PC-3 (cell line): ENCODE data around the gene SHROOM2. TPM values are rescaled to one million over a fixed set of nuclear protein-coding genes. Genes with fewer than 3 reads are reported as not detected.

ENCODE experiments used
- ATAC-seq: fragments of 200-7000 bp; cut with Tn5 transposase; 2 replicates; pipeline ENCODE4 v1.9.1; 2020; ENCODE audit warnings: mild to moderate bottlenecking, moderate library complexity
- BruUV-seq: library from RNA; stranded (reverse); fragments of 400-500 nt; replicated peaks from 2 replicates; lab custom pipeline; 2021; lab: Mats Ljungman, UMichigan
- CTCF ChIA-PET: fragments of 300-600 bp; sonication (Branson Sonifier 250); formaldehyde crosslinking; loops from one replicate; lab custom pipeline; 2022; ENCODE audit warnings: antibody characterized with exemption; lab: Charles Lee
- POLR2A ChIA-PET: fragments of 300-600 bp; sonication (Branson Sonifier 250); formaldehyde crosslinking; loops from one replicate; lab custom pipeline; 2022; ENCODE audit warnings: antibody characterized with exemption; ENCODE audit not compliant: unreplicated experiment; lab: Charles Lee
- DNase-seq: peaks from one replicate; pipeline ENCODE4 v3.0.0-alpha.2; 2015
- H2AFZ ChIP-seq: fragments of 300-600 bp; sonication (generic); 2 replicates; pipeline ENCODE4 v1.6.0; 2016; ENCODE audit warnings: antibody characterized with exemption, low read length
- H3F3A ChIP-seq: fragments of 300-600 bp; sonication (generic); one replicate; pipeline ENCODE4 v1.6.0; 2017; ENCODE audit warnings: antibody characterized with exemption, low read length, control low read depth, mild to moderate bottlenecking; ENCODE audit not compliant: unreplicated experiment
- H3K27ac ChIP-seq: fragments of 300-600 bp; sonication (generic); 2 replicates; pipeline ENCODE4 v1.5.1; 2016; ENCODE audit warnings: mild to moderate bottlenecking, low read length
- H3K27me3 ChIP-seq: fragments of 300-600 bp; sonication (generic); 2 replicates; pipeline ENCODE4 v1.6.1; 2016; ENCODE audit warnings: low read length, mixed read lengths
- H3K36me3 ChIP-seq: fragments of 300-600 bp; sonication (generic); 2 replicates; pipeline ENCODE4 v1.6.1; 2016; ENCODE audit warnings: low read depth, mixed run types, low read length, mixed read lengths
- H3K4me1 ChIP-seq: fragments of 300-600 bp; sonication (generic); 2 replicates; pipeline ENCODE4 v1.5.1; 2016; ENCODE audit warnings: low read length; ENCODE audit not compliant: insufficient read depth
- H3K4me2 ChIP-seq: fragments of 300-600 bp; sonication (generic); 2 replicates; pipeline ENCODE4 v1.6.0; 2016; ENCODE audit warnings: low read length
- H3K4me3 ChIP-seq: fragments of 300-600 bp; sonication (generic); 2 replicates; pipeline ENCODE4 v1.5.1; 2016; ENCODE audit warnings: mild to moderate bottlenecking, low read length, mixed read lengths
- H3K79me2 ChIP-seq: fragments of 300-600 bp; sonication (generic); 2 replicates; pipeline ENCODE4 v1.6.1; 2017; ENCODE audit warnings: low read length, mixed read lengths
- H3K9ac ChIP-seq: fragments of 300-600 bp; sonication (generic); 2 replicates; pipeline ENCODE4 v1.6.0; 2016; ENCODE audit warnings: mild to moderate bottlenecking, low read length
- H3K9me2 ChIP-seq: fragments of 300-600 bp; sonication (generic); replicated peaks from 2 replicates; pipeline ENCODE4 v1.6.1; 2016; ENCODE audit warnings: mixed run types, low read length, mixed read lengths
- H3K9me3 ChIP-seq: fragments of 300-600 bp; sonication (generic); 2 replicates; pipeline ENCODE4 v1.6.1; 2016; ENCODE audit warnings: low read length, mixed read lengths
- H4K20me1 ChIP-seq: fragments of 300-600 bp; sonication (generic); 2 replicates; pipeline ENCODE4 v1.6.1; 2016; ENCODE audit warnings: low read length, mixed read lengths
- EZH2 ChIP-seq: fragments of 300-600 bp; sonication (generic); IDR thresholded peaks from one replicate; pipeline ENCODE4 v1.6.1; 2017; ENCODE audit warnings: antibody characterized with exemption, mild to moderate bottlenecking, low read length; ENCODE audit not compliant: unreplicated experiment
- EZH2phosphoT487 ChIP-seq: fragments of 300-600 bp; sonication (generic); IDR thresholded peaks from 2 replicates; pipeline ENCODE4 v1.6.1; 2018; ENCODE audit warnings: mild to moderate bottlenecking, antibody characterized with exemption, low read length, borderline replicate concordance
- intact Hi-C: fragments of 100-400 bp; cut with micrococcal nuclease; formaldehyde crosslinking; loops from 2 replicates; pipeline ENCODE4 v1.9.0; 2023
- total RNA-seq: library from RNA; depleted of rRNA; stranded (reverse); fragments of >200 nt; gene quantifications from 2 replicates; pipeline ENCODE4 v1.2.3, GENCODE V29; 2014
- TF ChIP-seq, protein P1 (sequence below): fragments of 300-600 bp; sonication (generic); conservative IDR thresholded peaks from 2 replicates; pipeline ENCODE4 v1.5.1; 2017; ENCODE audit warnings: antibody characterized with exemption, low read depth, mild to moderate bottlenecking, low read length

Gene SHROOM2
- total RNA-seq, 1 experiment from 2014 or later: 6.5 TPM

DNA sequence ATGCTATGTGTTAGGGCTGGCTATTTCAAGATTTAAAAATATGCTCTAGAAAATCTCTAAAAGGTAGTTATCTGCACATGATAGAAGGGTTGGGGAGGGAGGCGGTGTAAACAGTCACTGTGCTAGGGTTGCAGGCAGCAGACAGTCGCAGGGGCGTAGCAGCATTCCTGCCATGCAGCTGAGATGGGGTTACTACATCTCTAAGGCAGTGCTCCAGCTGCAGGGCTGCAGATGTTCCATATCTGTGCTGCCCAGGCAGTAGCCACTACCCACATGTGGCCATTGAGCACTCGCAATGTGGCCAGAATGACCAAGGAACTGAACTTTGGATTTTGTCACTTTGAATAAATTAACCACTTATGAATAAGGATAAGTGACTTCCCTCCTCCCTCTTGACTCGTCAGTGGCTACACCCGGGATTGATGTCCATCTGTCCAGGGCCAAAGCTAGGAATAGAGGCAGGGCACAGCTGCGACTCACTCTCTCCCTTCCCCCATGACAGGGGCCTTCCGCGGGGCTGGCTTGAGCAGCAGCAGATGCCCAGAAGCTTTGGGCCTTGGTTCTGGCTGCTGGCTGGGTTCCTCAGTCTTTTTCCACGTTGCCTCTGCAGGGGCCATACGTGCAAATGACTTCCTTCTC, 101.5 kb downstream of the SHROOM2 start:
- Histone ChIP-seq H3F3A (no peaks in the 10 kb centered on the region), H3K27me3 (no peaks in the 10 kb centered on the region), H3K36me3 (no peaks in the 10 kb centered on the region; the same call in 1 of the 2 replicates), H3K4me1 (peaks cover 4% of the 10 kb centered on the region), H3K4me3 (no peak overlapping the region), H3K79me2 (no peaks in the 10 kb centered on the region), H3K9me3 (no peaks in the 10 kb centered on the region), H2AFZ (no peak overlapping the region), H3K9me2 (no peaks in the 10 kb centered on the region), H3K9ac (no peak overlapping the region), H4K20me1 (no peaks in the 10 kb centered on the region), H3K4me2 (no peak overlapping the region), H3K27ac (no peak overlapping the region)
- TF ChIP-seq EZH2phosphoT487: no peak
- no peak for TF ChIP-seq EZH2
- TF ChIP-seq, protein P1, sequence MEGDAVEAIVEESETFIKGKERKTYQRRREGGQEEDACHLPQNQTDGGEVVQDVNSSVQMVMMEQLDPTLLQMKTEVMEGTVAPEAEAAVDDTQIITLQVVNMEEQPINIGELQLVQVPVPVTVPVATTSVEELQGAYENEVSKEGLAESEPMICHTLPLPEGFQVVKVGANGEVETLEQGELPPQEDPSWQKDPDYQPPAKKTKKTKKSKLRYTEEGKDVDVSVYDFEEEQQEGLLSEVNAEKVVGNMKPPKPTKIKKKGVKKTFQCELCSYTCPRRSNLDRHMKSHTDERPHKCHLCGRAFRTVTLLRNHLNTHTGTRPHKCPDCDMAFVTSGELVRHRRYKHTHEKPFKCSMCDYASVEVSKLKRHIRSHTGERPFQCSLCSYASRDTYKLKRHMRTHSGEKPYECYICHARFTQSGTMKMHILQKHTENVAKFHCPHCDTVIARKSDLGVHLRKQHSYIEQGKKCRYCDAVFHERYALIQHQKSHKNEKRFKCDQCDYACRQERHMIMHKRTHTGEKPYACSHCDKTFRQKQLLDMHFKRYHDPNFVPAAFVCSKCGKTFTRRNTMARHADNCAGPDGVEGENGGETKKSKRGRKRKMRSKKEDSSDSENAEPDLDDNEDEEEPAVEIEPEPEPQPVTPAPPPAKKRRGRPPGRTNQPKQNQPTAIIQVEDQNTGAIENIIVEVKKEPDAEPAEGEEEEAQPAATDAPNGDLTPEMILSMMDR: no peak
- ATAC-seq (no peak), DNase-seq (no peak)
- no TSS peak for BruUV-seq
- ChIA-PET POLR2A (no interaction called here), CTCF (no interaction called here)
- intact Hi-C loops: loop anchor here (5.0 kb wide), 1 partner anchor 100 kb away; no protein-coding TSS in a partner anchor

DNA sequence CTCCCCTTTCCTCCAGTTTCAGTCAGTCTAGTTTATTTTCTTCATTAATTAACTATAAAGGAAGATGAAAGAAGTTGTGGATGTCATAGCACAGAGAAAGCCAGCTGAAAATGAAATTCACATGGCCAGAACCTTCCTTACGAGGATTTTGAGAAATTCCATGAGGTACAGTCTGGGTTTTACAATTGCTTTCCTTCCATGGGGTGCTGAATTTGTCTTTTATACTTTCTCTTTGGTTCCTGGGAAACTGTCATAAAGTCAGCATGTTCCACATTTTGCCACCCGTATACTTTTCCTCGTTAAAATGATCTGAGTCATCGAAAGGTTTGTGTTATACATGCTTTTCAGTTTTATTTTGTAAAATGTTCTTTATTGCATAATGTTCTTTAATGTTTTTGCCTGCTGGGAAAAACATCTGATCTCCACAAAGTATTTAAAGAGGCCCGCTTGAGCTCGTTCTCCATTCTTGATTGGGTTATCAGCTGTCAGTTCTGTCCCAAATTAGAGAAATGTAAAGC, 102.8 kb downstream of the SHROOM2 start:
- BruUV-seq: no TSS peak
- no peak overlapping the region for H2AFZ ChIP-seq

More for the DNA sequence above, 102.8 kb downstream of the SHROOM2 start:
- peak; percentile 43 for DNase-seq
- POLR2A ChIA-PET: no interaction called here
- no peaks in the 10 kb centered on the region for H3K9me2 ChIP-seq
- TF ChIP-seq EZH2phosphoT487: no peak
- TF ChIP-seq EZH2: no peak
- TF ChIP-seq, protein P1: no peak
- H3K27ac ChIP-seq: no peak overlapping the region
- H3K4me1 ChIP-seq: peaks cover 4% of the 10 kb centered on the region
- CTCF ChIA-PET: no interaction called here
- intact Hi-C loops: loop anchor here (5.0 kb wide), 1 partner anchor 98 kb away; no protein-coding TSS in a partner anchor
- H3K4me3 ChIP-seq: no peak overlapping the region
- H3K36me3 ChIP-seq: no peaks in the 10 kb centered on the region; the same call in 1 of the 2 replicates
- H3K9ac ChIP-seq: no peak overlapping the region
- no peaks in the 10 kb centered on the region for H3K27me3 ChIP-seq
- H3K79me2 ChIP-seq: no peaks in the 10 kb centered on the region
- H3K4me2 ChIP-seq: no peak overlapping the region
- no peaks in the 10 kb centered on the region for H3F3A ChIP-seq
- no peak for ATAC-seq
- H4K20me1 ChIP-seq: no peaks in the 10 kb centered on the region
- H3K9me3 ChIP-seq: no peaks in the 10 kb centered on the region
